Islet of Langerhans (tissue), 1 donor: ENCODE data around the gene DCST2.

ENCODE experiments used
- FAIRE-seq: peaks from one replicate; lab custom pipeline; 2011; peaks lifted over from hg19 to GRCh38; lab: Jason Lieb, UNC

DCST2 gene

DNA sequence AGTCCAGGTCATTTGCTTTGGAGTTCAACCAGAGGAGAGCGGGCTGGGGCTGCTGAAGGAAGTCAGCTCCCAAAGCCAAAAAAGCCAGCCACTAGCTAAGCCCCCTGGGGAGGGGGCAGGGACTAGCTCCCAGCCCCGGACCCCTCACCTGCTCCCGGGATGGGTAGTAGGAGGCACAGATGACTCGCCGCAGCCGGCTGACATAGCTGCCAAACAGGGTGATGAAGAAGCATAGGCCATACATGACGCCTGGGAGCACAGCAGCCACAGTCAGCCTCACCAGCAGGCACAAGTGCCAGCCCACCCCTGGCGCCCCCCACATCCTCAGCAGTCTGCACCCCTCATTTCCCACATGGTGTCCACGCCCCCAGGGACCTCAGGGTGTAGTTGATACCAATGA, 7.4 kb downstream of the DCST2 start:
- no peak for FAIRE-seq

- FAIRE-seq = no peak
These were observed 9.3 kb downstream of the DCST2 start for GRCh38 chr1:155024315-155024714.

DNA sequence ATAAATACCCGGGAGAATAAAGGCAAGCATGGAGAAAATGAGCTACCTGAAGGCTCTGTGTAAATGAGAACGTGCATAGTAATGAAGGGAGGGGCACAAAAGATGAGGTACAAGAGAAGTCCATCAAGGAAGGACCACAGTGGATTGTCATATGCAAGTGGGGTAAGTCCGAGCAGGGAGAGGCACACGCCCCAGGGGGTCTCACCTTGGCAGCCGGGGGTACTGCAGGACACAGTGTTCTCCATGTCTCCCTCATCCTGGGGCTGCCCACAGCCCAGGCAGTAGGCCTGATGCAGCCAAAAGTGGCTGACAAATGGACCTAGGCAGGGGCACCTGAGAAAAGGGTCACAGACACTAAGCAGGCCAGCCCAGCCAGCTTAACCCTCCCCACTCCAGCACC, 10.0 kb downstream of the DCST2 start:
- FAIRE-seq = no peak

- FAIRE-seq = no peak
These were observed 10.7 kb downstream of the DCST2 start for GRCh38 chr1:155022927-155023236.

GRCh38 chr1:155022136-155022926, 11.2 kb downstream of the DCST2 start:
- no peak for FAIRE-seq

- no peak for FAIRE-seq
These were observed 14.0 kb downstream of the DCST2 start for GRCh38 chr1:155019377-155020245.

DNA sequence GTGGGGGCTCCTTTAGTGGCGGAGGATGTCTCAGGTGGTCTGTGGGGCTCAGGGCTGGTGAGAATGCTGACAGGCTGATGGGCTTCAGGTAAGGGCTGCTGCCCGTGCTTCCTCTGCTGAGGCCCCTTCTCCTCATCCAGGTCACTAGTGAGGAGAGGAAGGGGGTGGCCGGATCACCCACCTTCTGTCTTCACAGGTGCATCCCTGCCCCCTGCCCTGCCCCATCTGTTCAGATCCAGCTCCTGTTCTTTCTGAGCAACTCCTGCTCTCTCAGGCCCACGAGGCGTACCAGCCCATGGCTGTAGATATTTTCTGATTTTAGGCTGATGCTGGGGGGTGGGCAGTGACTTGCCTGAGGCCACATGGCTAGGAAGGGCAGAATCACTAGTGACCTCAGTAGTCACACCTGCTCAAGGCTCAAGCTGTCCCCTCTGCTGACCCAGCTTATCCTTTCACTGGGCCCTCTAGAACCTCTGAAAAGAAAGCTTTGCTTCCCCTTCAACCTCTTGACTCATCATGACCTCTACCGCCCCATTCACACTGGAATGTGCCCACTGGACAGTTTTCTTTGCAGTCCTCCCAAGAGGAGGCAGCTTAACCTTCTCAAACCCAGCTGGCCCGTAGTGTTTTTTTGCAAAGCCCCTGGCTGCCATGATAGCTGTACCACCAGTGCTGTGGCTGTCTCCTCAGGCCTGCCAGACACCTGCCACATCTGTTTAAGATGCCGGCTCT, 14.8 kb downstream of the DCST2 start:
- no peak for FAIRE-seq

- FAIRE-seq = no peak
These were observed 15.7 kb downstream of the DCST2 start for GRCh38 chr1:155017946-155018316.

GRCh38 chr1:155017041-155017945, 16.3 kb downstream of the DCST2 start:
- no peak for FAIRE-seq

DNA sequence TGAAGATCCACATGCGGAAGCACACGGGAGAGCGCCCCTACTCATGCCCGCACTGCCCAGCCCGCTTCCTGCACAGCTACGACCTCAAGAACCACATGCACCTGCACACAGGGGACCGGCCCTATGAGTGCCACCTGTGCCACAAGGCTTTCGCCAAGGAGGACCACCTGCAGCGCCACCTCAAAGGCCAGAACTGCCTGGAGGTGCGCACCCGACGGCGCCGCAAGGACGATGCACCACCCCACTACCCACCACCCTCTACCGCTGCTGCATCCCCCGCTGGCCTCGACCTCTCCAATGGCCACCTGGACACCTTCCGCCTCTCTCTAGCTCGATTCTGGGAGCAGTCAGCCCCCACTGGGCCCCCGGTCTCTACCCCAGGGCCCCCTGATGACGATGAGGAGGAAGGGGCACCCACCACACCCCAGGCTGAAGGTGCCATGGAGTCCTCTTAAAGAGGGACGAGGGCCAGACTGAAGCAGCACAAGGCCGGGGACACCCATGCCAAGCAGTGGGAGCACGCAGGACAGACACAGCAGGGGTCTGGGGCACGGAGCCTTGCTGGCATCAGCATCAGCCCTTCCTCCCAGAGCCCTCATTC, 17.2 kb downstream of the DCST2 start:
- FAIRE-seq = no peak

- no peak for FAIRE-seq
These were observed 17.9 kb downstream of the DCST2 start for GRCh38 chr1:155015527-155016230.

DNA sequence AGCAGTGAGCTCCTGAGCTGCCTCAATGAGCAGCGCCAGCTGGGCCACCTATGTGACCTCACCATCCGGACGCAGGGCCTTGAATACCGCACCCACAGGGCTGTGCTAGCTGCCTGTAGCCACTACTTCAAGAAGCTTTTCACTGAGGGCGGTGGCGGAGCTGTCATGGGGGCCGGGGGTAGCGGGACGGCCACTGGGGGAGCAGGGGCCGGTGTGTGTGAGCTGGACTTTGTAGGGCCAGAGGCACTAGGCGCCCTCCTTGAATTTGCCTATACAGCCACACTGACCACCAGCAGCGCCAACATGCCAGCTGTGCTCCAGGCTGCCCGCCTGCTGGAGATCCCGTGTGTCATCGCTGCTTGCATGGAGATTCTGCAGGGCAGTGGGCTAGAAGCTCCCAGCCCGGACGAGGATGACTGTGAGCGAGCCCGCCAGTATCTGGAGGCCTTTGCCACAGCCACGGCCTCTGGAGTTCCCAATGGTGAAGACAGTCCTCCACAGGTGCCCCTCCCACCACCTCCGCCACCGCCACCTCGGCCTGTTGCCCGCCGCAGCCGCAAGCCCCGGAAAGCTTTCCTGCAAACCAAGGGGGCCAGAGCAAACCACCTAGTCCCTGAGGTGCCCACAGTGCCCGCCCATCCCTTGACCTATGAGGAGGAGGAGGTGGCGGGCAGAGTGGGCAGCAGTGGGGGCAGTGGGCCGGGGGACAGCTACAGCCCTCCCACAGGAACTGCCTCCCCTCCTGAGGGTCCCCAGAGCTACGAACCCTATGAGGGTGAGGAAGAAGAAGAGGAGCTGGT, 18.7 kb downstream of the DCST2 start:
- no peak for FAIRE-seq

DNA sequence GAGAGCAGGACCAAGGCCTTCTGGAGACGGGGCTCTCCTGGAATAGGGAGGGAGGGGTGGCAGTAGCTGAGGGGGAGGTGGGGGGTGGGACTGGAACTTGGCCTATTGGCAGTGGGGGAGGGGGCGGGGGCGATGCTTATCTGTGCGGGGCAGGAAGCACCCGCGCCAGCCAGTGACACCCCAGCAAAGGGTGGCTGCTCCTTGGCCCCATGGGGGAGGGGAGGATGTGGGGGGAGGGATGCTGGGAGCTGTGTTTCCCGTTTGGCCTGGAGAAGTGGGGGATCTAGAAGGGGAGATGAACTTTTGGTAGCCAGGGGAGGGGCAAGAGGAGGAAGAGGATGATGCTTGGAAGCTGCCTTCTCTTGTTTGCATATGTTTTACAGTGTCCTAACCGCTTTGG, 19.9 kb downstream of the DCST2 start:
- no peak for FAIRE-seq

DNA sequence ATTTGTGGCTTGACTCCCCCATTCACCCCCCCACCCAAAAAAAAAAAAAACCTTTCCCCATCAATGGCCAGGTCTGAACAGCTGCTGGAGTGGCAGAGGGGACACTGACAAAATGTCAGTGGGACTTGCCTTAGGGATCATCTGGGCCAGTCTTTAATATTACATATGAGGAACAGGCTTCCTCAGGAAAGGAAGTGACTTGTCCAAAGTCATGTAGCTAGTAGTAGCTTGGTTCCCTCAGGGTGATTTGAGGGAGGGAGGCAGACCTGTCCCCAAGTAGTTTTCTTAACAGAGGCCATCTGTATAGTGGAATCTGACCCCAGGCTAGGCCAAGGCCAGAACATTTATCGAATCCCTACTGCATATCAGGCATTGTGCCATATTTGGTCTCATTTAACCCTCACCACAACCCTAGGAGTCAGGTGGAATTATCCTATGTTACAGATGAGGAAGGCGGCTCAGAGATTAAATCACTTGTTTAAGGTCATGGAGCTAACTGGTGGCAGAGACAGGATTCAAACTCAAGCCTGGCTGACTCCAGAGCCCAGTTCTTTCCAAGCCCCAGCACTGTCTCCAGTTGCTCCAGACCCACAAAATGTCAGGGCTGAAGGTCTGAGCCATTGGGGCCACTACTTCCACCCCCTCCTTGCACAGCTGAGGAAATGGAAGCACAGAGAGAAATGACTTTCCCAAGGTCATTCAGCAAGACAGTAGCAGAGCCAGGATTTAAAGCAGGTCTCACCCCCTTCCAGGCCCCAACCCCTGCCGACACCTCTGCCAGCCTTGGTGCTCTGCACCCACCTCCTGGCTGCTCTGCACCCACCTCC, 20.6 kb downstream of the DCST2 start:
- FAIRE-seq = no peak

DNA sequence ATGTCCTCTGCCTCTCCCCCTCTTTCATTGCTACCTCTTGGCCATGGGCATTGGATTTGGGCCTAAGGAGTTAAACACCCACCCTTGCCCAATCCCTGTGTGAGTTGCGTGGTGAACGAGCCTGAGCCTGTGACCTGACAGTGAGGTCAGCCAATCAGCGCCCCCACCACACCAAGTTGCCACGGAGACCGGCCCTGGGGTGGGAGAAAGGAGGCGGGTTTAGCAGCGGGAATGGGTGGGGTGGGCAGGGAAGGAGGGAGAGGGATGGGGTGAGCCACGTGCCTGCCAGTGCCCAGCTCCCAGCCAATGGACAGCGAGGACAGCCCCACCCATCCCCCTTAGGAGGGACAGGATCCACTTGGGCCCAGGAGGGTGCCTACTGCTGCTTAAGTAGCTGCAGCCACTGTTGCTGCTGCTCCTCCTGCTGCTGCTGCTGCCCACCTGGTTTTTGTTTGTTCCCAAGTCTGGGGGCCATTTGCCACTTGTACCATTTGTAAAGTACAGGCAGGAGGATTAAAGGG, 21.5 kb downstream of the DCST2 start:
- no peak for FAIRE-seq

DNA sequence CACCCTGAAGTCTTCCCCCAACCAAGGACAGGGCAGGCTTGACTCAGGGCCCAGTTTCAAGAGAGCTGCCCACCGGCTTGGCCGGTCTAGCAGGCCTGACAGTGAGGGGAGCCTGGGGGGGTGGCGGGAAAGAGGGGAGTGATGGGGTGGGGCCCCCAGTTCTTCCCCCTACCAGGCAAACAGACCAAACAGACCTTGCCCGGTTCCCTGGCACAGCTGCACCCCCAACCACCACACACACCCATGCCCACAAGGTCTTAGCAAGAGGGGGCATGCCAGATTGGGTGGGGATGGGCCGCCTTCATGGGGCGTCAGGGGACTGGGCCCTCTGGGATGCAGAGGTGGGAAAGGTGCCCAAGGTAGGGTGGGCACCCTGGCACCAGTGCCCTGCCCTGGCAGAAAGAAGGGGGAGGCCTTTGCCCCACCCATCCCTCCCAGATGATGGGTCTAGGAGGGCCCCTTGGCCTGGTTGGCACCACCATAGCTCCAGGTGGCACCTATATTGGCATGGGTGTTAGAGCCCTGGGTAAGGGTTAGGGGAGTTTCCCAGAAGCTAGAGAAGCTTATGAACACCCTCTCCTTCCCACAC, 22.1 kb downstream of the DCST2 start:
- FAIRE-seq = no peak

DNA sequence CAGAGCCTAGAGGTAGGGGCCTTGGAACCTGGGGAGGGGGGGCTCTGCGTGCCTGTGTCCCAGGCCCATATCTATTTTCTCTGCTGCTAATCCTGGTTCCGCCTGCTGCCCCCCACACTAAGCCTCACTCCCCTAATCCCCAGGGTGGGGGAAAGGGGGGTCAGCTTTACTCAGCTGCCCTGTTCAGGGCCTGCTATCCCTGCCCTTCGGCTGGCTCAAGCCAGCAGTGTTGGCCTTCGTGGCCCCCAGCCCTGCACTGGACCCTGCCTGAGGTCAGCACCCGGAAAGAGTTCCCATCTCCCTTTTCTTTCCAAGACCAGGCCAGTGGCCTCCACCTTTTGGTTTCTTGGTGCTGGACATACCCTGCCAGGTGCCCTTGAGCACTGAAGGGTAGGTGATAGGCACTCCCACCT, 22.6 kb downstream of the DCST2 start:
- FAIRE-seq = no peak

DNA sequence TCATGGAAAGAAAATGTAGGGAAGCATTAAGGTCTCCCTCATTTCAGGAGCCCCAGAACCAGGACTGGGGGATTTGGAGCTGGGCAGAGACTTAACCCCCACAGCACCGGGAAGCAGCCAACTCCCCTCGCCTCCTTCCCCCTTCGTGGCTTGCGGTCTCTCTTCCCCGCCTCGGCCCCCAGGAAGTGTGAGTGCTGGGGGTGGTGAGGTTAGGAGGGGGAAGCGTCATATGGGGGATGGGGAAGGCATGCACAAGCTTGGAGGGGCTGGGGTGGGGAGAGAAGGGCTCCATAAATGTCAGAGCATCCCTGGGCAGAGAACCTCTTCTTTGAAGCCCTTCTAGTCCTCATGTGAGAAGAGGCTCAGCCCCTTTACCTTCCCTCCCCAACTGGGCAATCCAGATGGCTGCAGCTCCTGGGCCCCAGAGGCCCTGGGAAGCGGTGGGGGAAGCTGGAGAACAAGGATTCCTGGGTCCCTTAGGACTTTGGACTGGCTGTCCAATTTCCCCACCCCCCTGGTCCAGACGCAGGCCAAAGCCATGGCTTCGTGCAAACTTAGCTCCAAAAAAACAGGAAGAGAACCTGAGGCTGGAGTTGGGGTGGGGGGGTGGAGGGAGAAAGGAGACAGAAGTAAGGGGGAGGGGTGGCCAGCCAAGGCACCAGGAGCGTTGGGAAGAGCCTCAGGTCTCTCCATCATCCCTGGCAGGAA, 23.2 kb downstream of the DCST2 start:
- FAIRE-seq = no peak
